HEK293 (cell line): ENCODE data around the gene PROB1.
A peak's percentile ranks its signal among the peaks of the same experiment; 100 is the strongest.

Source experiments
- CTCF ChIA-PET: fragments of 350-600 bp; formaldehyde crosslinking; extraction: SDS; loops from one replicate; lab custom pipeline; 2021; ENCODE audit warnings: antibody characterized with exemption; lab: Yijun Ruan, JAX
- POLR2A ChIA-PET: fragments of 300-600 bp; formaldehyde crosslinking; extraction: SDS; loops from one replicate; lab custom pipeline; 2020; ENCODE audit warnings: antibody characterized with exemption, inconsistent platforms; lab: Yijun Ruan, JAX
- H3K27ac ChIP-seq: fragments of 200-500 bp; sonication (Bioruptor generic); 2 replicates; pipeline ENCODE4 v1.5.1; 2014; ENCODE audit warnings: low read depth, low read length, control low read depth, inconsistent platforms; ENCODE audit errors: extremely low read depth
- H3K36me3 ChIP-seq, 2 experiments: fragments of 200-500 bp in 1 of 2; sonication (Bioruptor generic) in 1 of 2; 1 replicate in 1 of 2; 2 replicates in 1 of 2; pipeline ENCODE4 v1.5.1; 2014 to 2017; ENCODE audit warnings: inconsistent platforms in 2 of 2, low read length in 2 of 2; ENCODE audit not compliant: control insufficient read depth in 2 of 2, insufficient read depth in 1 of 2
- H3K4me1 ChIP-seq: fragments of 200-500 bp; sonication (Bioruptor generic); 2 replicates; pipeline ENCODE4 v1.5.1; 2014; ENCODE audit warnings: mild to moderate bottlenecking, low read length, inconsistent platforms; ENCODE audit not compliant: control insufficient read depth, insufficient read depth
- H3K4me3 ChIP-seq: 2 replicates; pipeline ENCODE4 v1.5.1; 2011; ENCODE audit warnings: low read depth, mild to moderate bottlenecking, control low read depth, low read length, moderate library complexity
- H3K9me3 ChIP-seq: fragments of 200-500 bp; sonication (Bioruptor generic); 2 replicates; pipeline ENCODE4 v1.5.1; 2014; ENCODE audit warnings: low read depth, low read length, inconsistent platforms; ENCODE audit not compliant: control insufficient read depth, insufficient read depth
- CTCF ChIP-seq: fragments of 450-650 bp; formaldehyde crosslinking; IDR thresholded peaks from 2 replicates; pipeline ENCODE4 v1.5.1; 2016; ENCODE audit warnings: missing biosample characterization, missing genetic modification characterization
- IKZF3 ChIP-seq: fragments of 450-650 bp; IDR thresholded peaks from 2 replicates; pipeline ENCODE4 v1.5.0; 2018; ENCODE audit warnings: missing biosample characterization, mild to moderate bottlenecking, missing genetic modification characterization, moderate library complexity
- REPIN1 ChIP-seq: fragments of 450-650 bp; formaldehyde crosslinking; IDR thresholded peaks from 2 replicates; pipeline ENCODE4 v1.5.1; 2017; ENCODE audit warnings: missing biosample characterization, missing genetic modification characterization, low read depth
- SP2 ChIP-seq: fragments of 450-650 bp; formaldehyde crosslinking; IDR thresholded peaks from 2 replicates; pipeline ENCODE4 v1.5.1; 2016; ENCODE audit warnings: missing biosample characterization, missing genetic modification characterization
- ZBTB17 ChIP-seq: fragments of 450-650 bp; formaldehyde crosslinking; IDR thresholded peaks from 2 replicates; pipeline ENCODE4 v1.5.1; 2016; ENCODE audit warnings: missing biosample characterization, missing genetic modification characterization
- ZEB2 ChIP-seq: fragments of 450-650 bp; formaldehyde crosslinking; IDR thresholded peaks from 2 replicates; pipeline ENCODE4 v1.5.1; 2016; ENCODE audit warnings: missing biosample characterization, missing genetic modification characterization
- ZNF10 ChIP-seq: fragments of 450-650 bp; formaldehyde crosslinking; IDR thresholded peaks from 2 replicates; pipeline ENCODE4 v1.5.1; 2017; ENCODE audit warnings: missing biosample characterization, missing genetic modification characterization
- ZNF133 ChIP-seq: fragments of 450-650 bp; formaldehyde crosslinking; IDR thresholded peaks from 2 replicates; pipeline ENCODE4 v1.5.1; 2016; ENCODE audit warnings: missing biosample characterization, missing genetic modification characterization
- ZNF16 ChIP-seq: fragments of 450-650 bp; formaldehyde crosslinking; IDR thresholded peaks from 2 replicates; pipeline ENCODE4 v1.5.1; 2016; ENCODE audit warnings: low read depth, missing biosample characterization, missing genetic modification characterization
- ZNF174 ChIP-seq: fragments of 450-650 bp; formaldehyde crosslinking; IDR thresholded peaks from 2 replicates; pipeline ENCODE4 v1.5.0; 2017; ENCODE audit warnings: missing biosample characterization, mild to moderate bottlenecking, missing genetic modification characterization
- ZNF302 ChIP-seq: fragments of 450-650 bp; formaldehyde crosslinking; IDR thresholded peaks from 2 replicates; pipeline ENCODE4 v1.5.1; 2016; ENCODE audit warnings: missing biosample characterization, missing genetic modification characterization, low read depth
- ZNF391 ChIP-seq: fragments of 450-650 bp; formaldehyde crosslinking; IDR thresholded peaks from 2 replicates; pipeline ENCODE4 v1.5.1; 2016; ENCODE audit warnings: low read depth, missing biosample characterization, missing genetic modification characterization, borderline replicate concordance
- ZNF416 ChIP-seq: fragments of 450-650 bp; formaldehyde crosslinking; IDR thresholded peaks from 2 replicates; pipeline ENCODE4 v1.5.1; 2016; ENCODE audit warnings: missing biosample characterization, missing genetic modification characterization
- ZNF514 ChIP-seq: fragments of 450-650 bp; formaldehyde crosslinking; IDR thresholded peaks from 2 replicates; pipeline ENCODE4 v1.5.1; 2016; ENCODE audit warnings: missing biosample characterization, missing genetic modification characterization
- ZNF558 ChIP-seq: fragments of 450-650 bp; formaldehyde crosslinking; IDR thresholded peaks from 2 replicates; pipeline ENCODE4 v1.5.1; 2016; ENCODE audit warnings: missing biosample characterization, missing genetic modification characterization
- ZNF571 ChIP-seq: fragments of 450-650 bp; formaldehyde crosslinking; IDR thresholded peaks from 2 replicates; pipeline ENCODE4 v1.5.0; 2017; ENCODE audit warnings: missing biosample characterization, missing genetic modification characterization
- ZSCAN5A ChIP-seq: fragments of 450-650 bp; formaldehyde crosslinking; IDR thresholded peaks from 2 replicates; pipeline ENCODE4 v1.5.1; 2016; ENCODE audit warnings: missing biosample characterization, missing genetic modification characterization
- TF ChIP-seq, protein P1 (sequence below): fragments of 450-650 bp; formaldehyde crosslinking; IDR thresholded peaks from 2 replicates; pipeline ENCODE4 v1.5.1; 2016; ENCODE audit warnings: missing biosample characterization, missing genetic modification characterization
- TF ChIP-seq, protein P2 (sequence below): fragments of 450-650 bp; formaldehyde crosslinking; optimal IDR thresholded peaks from 2 replicates; pipeline ENCODE3; 2016; ENCODE audit warnings: missing biosample characterization, mild to moderate bottlenecking, missing genetic modification characterization
- TF ChIP-seq, protein P3 (sequence below): IDR thresholded peaks from 2 replicates; pipeline ENCODE4 v1.6.1; 2011; ENCODE audit warnings: mild to moderate bottlenecking, low read depth, low read length, borderline replicate concordance

Gene PROB1

GRCh38 chr5:139402561-139403158 lies 7.8 kb upstream of the PROB1 start (continued):
- TF ChIP-seq, protein P1, sequence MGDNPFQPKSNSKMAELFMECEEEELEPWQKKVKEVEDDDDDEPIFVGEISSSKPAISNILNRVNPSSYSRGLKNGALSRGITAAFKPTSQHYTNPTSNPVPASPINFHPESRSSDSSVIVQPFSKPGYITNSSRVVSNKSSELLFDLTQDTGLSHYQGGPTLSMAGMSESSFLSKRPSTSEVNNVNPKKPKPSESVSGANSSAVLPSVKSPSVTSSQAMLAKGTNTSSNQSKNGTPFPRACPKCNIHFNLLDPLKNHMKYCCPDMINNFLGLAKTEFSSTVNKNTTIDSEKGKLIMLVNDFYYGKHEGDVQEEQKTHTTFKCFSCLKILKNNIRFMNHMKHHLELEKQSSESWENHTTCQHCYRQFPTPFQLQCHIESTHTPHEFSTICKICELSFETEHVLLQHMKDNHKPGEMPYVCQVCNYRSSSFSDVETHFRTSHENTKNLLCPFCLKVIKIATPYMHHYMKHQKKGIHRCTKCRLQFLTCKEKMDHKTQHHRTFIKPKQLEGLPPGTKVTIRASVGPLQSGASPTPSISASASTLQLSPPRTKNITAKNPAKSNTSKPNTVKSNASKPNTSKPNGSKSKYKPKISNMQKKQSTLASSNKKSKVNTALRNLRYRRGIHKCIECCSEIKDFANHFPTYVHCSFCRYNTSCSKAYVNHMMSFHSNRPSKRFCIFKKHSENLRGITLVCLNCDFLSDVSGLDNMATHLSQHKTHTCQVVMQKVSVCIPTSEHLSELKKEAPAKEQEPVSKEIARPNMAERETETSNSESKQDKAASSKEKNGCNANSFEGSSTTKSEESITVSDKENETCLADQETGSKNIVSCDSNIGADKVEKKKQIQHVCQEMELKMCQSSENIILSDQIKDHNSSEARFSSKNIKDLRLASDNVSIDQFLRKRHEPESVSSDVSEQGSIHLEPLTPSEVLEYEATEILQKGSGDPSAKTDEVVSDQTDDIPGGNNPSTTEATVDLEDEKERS (tag by site-specific recombination), result no peak
- TF ChIP-seq ZEB2 (tag by site-specific recombination) (no peak), ZNF416 (tag by site-specific recombination) (no peak), ZNF16 (no peak), ZNF571 (no peak), REPIN1 (tag by site-specific recombination) (no peak), ZNF558 (no peak), ZNF391 (no peak), ZSCAN5A (tag by site-specific recombination) (no peak), CTCF (tag by site-specific recombination) (peak; percentile 66), ZNF302 (tag by site-specific recombination) (no peak), ZBTB17 (tag by site-specific recombination) (peak; percentile 62), IKZF3 (tag by site-specific recombination) (0 out of 2 replicates have a peak, but pooled peaks have one; percentile 8), SP2 (no peak), ZNF10 (tag by site-specific recombination) (no peak), ZNF514 (tag by site-specific recombination) (no peak), ZNF174 (tag by site-specific recombination) (no peak)
- TF ChIP-seq, protein P2, sequence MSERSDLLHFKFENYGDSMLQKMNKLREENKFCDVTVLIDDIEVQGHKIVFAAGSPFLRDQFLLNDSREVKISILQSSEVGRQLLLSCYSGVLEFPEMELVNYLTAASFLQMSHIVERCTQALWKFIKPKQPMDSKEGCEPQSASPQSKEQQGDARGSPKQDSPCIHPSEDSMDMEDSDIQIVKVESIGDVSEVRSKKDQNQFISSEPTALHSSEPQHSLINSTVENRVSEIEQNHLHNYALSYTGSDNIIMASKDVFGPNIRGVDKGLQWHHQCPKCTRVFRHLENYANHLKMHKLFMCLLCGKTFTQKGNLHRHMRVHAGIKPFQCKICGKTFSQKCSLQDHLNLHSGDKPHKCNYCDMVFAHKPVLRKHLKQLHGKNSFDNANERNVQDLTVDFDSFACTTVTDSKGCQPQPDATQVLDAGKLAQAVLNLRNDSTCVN (tag by site-specific recombination), result peak; percentile 5

GRCh38 chr5:139401546-139401945 lies 6.6 kb upstream of the PROB1 start:
- Histone ChIP-seq H3K36me3 (peaks cover 0 to 12% of the 10 kb centered on the region in 2 experiments; a peak in 2 of 3 replicates), H3K4me1 (peaks cover 5% of the 10 kb centered on the region; the same call in 1 of the 2 replicates), H3K27ac (no peak overlapping the region), H3K9me3 (no peaks in the 10 kb centered on the region), H3K4me3 (no peak overlapping the region)
- TF ChIP-seq, protein P3, sequence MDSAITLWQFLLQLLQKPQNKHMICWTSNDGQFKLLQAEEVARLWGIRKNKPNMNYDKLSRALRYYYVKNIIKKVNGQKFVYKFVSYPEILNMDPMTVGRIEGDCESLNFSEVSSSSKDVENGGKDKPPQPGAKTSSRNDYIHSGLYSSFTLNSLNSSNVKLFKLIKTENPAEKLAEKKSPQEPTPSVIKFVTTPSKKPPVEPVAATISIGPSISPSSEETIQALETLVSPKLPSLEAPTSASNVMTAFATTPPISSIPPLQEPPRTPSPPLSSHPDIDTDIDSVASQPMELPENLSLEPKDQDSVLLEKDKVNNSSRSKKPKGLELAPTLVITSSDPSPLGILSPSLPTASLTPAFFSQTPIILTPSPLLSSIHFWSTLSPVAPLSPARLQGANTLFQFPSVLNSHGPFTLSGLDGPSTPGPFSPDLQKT, result no peak
- peak; percentile 72; the same call in 1 of the 2 replicates for TF ChIP-seq ZNF133
- ChIA-PET POLR2A (no interaction called here), CTCF (interaction anchor here (0.6 to 2.8 kb wide), 10 partner anchors 10 to 398 kb away, joined by 3 to 18 read pairs (median 4); no protein-coding TSS in a partner anchor)
